Right lobe of liver (tissue), 6 donors: Measurements from ENCODE around the gene TNFRSF21. TPM values are rescaled to one million over a fixed set of nuclear protein-coding genes. Genes with fewer than 3 reads are reported as not detected.

Experiments used
- ATAC-seq, 4 donors: fragments of 200-7000 bp; cut with Tn5 transposase; one replicate each; pipeline ENCODE4 v1.9.1; 2020; ENCODE audit warnings: mild to moderate bottlenecking in 4 of 4, moderate library complexity in 4 of 4
- DNase-seq, 3 donors: peaks; one replicate each; pipeline ENCODE4 v3.0.0-alpha.2; 2020
- H3K27ac ChIP-seq, 3 donors: fragments of 200-600 bp; one replicate each; pipeline ENCODE4 v1.8.0; 2022
- H3K27me3 ChIP-seq, 2 donors: fragments of 200-600 bp; one replicate each; pipeline ENCODE4 v1.8.0; 2022
- H3K36me3 ChIP-seq, 4 donors: fragments of 200-600 bp; sonication (generic) in 1 of 4; one replicate each; pipeline versions ENCODE4 v1.5.1 to v1.8.0; 2017 to 2022; ENCODE audit warnings: control low read depth in 1 of 4
- H3K4me1 ChIP-seq, 4 donors: fragments of 200-600 bp; sonication (generic) in 1 of 4; one replicate each; pipeline versions ENCODE4 v1.5.1 to v1.8.0; 2017 to 2022; ENCODE audit warnings: control low read depth in 1 of 4
- H3K4me3 ChIP-seq, 3 donors: fragments of 200-600 bp; one replicate each; pipeline ENCODE4 v1.8.0; 2022
- H3K9me3 ChIP-seq, 4 donors: fragments of 200-600 bp; sonication (generic) in 1 of 4; one replicate each; pipeline versions ENCODE4 v1.5.1 to v1.8.0; 2017 to 2022; ENCODE audit warnings: control low read depth in 1 of 4
- CTCF ChIP-seq, 4 donors: fragments of 200-600 bp in 3 of 4; fragments of 450-650 bp in 1 of 4; IDR thresholded peaks; one replicate each; pipeline versions ENCODE4 v1.5.1 to v1.8.0; 2016 to 2022; ENCODE audit warnings: antibody characterized with exemption in 4 of 4, mild to moderate bottlenecking in 2 of 4
- POLR2A ChIP-seq: fragments of 450-650 bp; IDR thresholded peaks from one replicate; pipeline ENCODE4 v1.6.1; 2017; ENCODE audit warnings: antibody characterized with exemption, mild to moderate bottlenecking
- WGBS: methylation state at CpG from one replicate; pipeline ENCODE4 v1.1.6; 2018; ENCODE audit warnings: low coverage, low lambda C conversion rate; ENCODE audit not compliant: insufficient coverage; ENCODE audit errors: missing lambda C conversion rate; 5-methylcytosine and 5-hydroxymethylcytosine counted together
- intact Hi-C, 2 donors: fragments of 100-400 bp; cut with DNase I; formaldehyde crosslinking; loops; one replicate each; pipeline versions ENCODE4 v1.11.2 to v1.14.1; 2022
- total RNA-seq, 6 experiments: library from RNA; depleted of rRNA in 2 of 6; stranded (reverse); fragments of >200 nt in 2 of 6; fragmentation: NEBNext Ultra II Directional in 3 of 6; extraction: Animal tissue kit (Norgen Biotek cat#: 25700) in 3 of 6; gene quantifications; one replicate each; pipeline versions ENCODE4 v1.1.0 to v1.2.4, GENCODE V29; 2016 to 2023
- donor health status: DM: no; HTN: yes; CAD: no.
- donor health status: DM: no; HTN: no; CAD: no.
- donor health status: DM: no; HTN: no; CAD: no.
- donor health status: DM: no; HTN: yes; CAD: no.
- donor health status: DM: no; HTN: yes; CAD: no.

Gene TNFRSF21
- total RNA-seq, 6 experiments from 2014 or later = 1.9 to 7.9 (median 5.3) TPM

GRCh38 chr6:47240277-47240890 is 69.3 kb downstream of the TNFRSF21 start:
- 87% methylated on average over 5 of the region's 5 CpGs for WGBS
- Histone ChIP-seq H3K36me3 (no peaks in the 10 kb centered on the region), H3K9me3 (no peaks in the 10 kb centered on the region), H3K27ac (no peak overlapping the region), H3K27me3 (no peaks in the 10 kb centered on the region), H3K4me3 (no peak overlapping the region), H3K4me1 (no peaks in the 10 kb centered on the region)
- no peak for DNase-seq
- intact Hi-C loops = no loop called here
- no peak for TF ChIP-seq POLR2A
- TF ChIP-seq CTCF (IDR thresholded peaks at IDR 0.05) = no peak
- no peak for ATAC-seq

GRCh38 chr6:47239546-47239945 is 70.2 kb downstream of the TNFRSF21 start:
- WGBS = 82% methylated on average over 2 of the region's 2 CpGs
- DNase-seq (no peak), ATAC-seq (no peak)
- intact Hi-C loops = no loop called here
- no peaks in the 10 kb centered on the region for H3K9me3 ChIP-seq
- no peak overlapping the region for H3K4me3 ChIP-seq
- TF ChIP-seq CTCF (IDR thresholded peaks at IDR 0.05) = no peak
- no peak for TF ChIP-seq POLR2A
- no peaks in the 10 kb centered on the region for H3K4me1 ChIP-seq
- no peak overlapping the region for H3K27ac ChIP-seq
- H3K36me3 ChIP-seq = no peaks in the 10 kb centered on the region
- no peaks in the 10 kb centered on the region for H3K27me3 ChIP-seq

DNA sequence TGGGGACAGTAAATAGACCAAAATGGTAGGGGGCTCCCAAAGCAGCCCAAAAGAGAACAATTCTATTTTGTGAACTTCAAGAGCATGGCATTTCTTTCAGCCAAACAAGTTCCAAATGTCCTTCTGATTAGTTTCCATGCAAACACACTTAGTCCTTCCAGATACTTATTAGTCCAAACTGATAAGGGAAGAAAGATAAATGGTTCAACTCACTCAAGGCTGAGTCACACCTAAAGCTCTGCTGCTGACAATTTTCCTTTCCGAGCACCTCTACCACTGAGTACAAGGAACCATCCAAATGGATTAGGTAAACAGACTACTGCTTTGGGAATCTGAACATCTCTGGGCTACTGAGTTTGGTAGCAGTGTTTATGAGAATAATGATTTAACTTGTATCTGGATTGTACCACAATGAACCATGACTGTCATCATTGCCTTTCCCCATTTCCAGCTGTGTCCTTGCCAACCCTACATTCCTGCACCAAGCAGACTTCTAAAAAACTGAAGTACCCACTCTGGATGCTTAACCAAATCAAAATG is 71.2 kb downstream of the TNFRSF21 start:
- Histone ChIP-seq H3K4me3 (no peak overlapping the region), H3K27me3 (no peaks in the 10 kb centered on the region), H3K9me3 (no peaks in the 10 kb centered on the region), H3K4me1 (no peaks in the 10 kb centered on the region), H3K27ac (no peak overlapping the region), H3K36me3 (no peaks in the 10 kb centered on the region)
- ATAC-seq (no peak), DNase-seq (no peak)
- WGBS = 73% methylated on average over 1 of the region's 1 CpG
- intact Hi-C loops = no loop called here
- no peak for TF ChIP-seq POLR2A
- TF ChIP-seq CTCF (IDR thresholded peaks at IDR 0.05) = no peak

GRCh38 chr6:47237196-47237595 is 72.5 kb downstream of the TNFRSF21 start:
- no peak overlapping the region for H3K4me3 ChIP-seq
- 75% methylated on average over 5 of the region's 5 CpGs for WGBS
- TF ChIP-seq CTCF (IDR thresholded peaks at IDR 0.05) (no peak), POLR2A (no peak)
- H3K27ac ChIP-seq = no peak overlapping the region
- no peaks in the 10 kb centered on the region for H3K36me3 ChIP-seq
- H3K9me3 ChIP-seq = no peaks in the 10 kb centered on the region
- DNase-seq (no peak), ATAC-seq (no peak)
- H3K27me3 ChIP-seq = no peaks in the 10 kb centered on the region
- intact Hi-C loops = no loop called here
- H3K4me1 ChIP-seq = no peaks in the 10 kb centered on the region
